GM19023 (cell line): Measurements from ENCODE around the gene SRPK1.
"Not testable (repeated sequence)": the region's sequence is repeated elsewhere in the genome, so short reads cannot be mapped to it uniquely, and the experiment has no call there.

Source experiments
- ATAC-seq: cut with Tn5 transposase; IDR thresholded peaks from one replicate; pipeline ENCODE4 v1.9.1; 2021; ENCODE audit warnings: mild to moderate bottlenecking, moderate library complexity; ENCODE audit not compliant: unreplicated experiment

The SRPK1 gene

DNA sequence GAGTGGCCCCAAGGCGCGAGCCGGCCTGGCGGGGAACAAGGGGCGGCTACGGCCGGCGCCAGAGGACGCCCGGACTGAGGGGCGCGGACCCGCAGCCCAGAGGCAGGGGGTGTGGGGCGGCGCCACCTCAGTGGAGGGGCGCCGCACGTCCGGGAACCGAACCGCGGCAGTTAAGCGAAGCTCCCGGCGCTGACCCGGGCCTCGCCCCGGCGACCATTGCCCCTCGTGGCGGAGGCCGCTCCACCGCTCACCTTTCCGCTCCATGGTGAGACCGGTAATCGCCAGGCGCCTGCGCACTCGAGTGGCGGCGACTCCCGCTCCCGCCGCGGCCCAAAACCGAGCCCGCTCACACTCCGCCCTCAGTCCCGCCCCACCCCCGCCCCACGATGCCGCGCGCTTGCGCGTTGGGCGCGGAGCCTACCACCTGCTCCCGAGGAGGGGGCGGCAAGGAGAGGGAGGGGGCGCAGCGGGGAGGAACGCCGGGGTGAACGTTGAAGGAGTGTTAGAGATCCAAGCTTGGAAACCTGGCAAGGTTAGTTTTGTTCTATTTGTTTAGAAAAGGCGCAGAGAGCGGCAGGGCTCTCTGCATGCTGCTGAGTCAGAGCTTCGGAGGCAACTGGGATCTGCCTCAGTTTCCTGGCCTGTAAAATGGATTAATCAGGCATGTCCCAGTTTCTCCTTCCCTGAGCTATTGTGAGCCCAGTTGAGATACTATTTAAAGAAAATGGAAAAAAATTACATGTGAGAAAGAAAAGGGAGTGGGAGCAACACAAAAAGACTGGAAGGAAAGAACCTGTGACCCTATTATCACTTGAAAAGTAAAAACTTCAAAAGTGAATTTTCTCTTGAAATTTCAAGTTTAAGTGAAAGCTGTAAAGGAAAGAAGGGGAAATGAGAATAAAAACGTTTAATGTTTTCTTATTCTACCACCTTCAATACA lies at the start of gene SRPK1:
SRPK1 (minus strand) TSS at position 306 of the 940 bp plus-strand sequence; CDS start at position 264, 42 bp downstream.
- ATAC-seq, result peak; percentile 76

DNA sequence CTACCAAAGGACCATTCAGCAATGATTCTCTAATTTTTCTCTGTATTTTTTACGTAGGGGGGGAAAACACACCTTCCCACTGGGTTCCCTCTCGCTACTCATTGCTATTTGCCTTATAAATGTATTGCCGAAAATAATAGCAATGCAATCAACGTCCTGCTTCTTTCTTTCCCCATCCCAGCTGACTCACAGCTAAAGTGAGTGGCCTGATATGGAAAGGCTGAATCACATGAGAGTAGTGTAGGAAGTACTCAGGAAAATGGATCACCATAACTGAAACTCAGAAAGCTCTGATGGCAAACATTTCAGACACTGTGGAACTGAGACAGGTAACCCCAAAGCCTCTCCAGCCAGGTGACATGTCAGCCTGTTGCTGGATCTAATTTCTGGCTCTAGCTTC lies 49.3 kb upstream of the SRPK1 start:
- ATAC-seq, result no peak

DNA sequence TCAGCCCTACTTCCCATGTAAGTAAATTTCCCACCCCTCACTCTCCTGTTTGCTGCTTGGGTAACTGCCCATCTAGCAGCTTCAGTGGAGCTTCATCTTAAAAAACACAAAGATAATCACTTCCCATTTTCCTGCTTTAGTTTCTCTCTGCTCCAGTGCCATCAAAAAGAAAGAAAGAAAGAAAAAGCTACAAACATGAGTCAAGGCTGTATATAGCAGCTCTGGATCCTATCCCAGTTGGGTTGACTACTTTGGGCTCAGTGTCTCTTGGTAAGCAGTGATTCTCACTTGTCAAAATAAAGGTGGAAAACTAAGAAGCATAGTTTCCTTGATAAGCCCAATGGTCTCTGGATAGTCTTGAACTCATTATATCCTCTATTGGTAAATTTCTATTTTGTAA lies 48.7 kb upstream of the SRPK1 start:
- ATAC-seq, result no peak

DNA sequence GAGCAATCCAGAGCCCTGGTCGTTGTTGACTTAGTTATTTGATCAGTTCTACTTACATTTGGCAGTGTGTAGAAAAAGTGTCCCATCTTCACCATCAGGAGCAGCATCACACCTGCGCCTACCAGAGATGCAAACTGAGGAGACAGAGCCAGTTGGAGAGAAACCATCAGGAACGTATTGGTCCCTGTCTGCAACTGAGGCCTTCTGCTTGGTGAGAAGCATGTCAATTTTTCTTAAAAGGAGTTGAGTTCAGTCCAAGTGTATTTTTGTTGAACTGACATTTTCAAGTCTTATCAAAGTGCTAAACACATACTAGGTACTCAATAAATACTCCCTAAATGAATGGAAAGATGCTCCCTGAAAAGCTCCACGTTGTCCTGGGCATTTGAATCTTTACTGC lies 47.9 kb upstream of the SRPK1 start:
- ATAC-seq, result no peak

DNA sequence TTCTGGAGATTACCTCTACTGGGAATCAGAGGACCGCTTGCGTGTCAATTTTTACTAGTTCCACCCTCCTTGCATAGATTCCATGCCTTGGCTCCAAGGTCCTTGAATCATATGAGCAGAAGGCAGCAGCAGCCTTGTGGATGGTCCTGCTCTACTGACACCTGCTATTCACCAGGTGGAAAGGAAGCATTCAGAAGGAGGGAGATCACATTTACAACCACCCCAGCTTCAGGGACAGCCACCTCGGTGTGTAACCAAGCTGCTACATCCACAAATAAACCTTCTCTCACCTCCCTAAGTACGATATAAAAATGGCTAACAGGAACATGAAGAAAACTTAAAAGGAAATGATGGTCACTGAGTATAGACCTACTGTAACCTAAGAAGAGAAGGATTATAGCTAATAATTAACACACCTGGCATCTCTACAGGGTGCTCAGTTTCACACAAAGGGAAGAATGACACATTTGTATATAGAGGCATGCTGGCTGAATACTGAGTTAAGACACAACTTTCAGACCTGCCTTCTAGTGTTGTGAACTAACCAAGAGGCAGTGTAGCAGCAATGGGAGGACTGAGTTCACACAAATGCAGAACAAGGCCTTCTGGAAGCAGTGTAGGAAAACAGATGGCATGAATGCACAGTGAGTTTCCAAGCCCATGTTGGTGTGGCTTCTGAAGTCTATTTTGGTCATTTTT lies 46.3 kb upstream of the SRPK1 start:
- ATAC-seq, result no peak

DNA sequence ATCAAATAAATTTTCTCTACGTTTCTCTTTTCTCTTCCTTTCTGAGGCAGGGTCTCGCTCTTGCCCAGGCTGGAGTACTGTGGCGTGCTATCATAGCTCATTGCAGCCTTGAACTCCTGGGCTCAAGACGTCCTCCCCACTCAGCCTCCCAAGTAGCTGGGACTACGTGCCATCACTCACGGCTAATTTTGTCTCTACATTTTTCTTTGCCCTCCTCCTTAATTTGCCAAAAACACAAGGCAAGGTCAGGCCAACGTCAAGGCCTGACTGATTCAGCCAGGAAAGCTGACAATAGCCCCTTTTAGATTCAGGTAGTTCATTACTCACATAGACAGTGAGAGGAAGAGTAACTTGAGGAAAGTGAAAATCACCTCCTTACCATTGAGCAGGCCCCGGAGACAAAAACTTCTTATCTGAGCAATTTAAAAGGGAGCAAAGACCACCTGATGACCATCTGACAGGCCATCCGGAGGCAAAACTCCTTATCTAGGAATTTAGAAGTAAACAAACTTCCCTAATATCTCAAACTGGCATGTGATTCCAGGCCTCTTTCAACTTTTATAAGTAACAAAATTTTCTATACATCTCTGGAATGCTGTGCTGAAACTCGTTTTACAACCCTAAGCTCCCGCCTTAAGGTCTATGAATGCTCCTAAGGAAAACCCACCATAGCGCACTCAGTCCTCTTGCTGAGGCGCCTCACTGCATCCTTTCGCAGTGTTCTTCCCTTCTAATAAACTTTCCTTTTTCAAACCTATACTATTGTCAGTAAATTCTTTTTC lies 42.1 kb upstream of the SRPK1 start:
- ATAC-seq, result no peak

DNA sequence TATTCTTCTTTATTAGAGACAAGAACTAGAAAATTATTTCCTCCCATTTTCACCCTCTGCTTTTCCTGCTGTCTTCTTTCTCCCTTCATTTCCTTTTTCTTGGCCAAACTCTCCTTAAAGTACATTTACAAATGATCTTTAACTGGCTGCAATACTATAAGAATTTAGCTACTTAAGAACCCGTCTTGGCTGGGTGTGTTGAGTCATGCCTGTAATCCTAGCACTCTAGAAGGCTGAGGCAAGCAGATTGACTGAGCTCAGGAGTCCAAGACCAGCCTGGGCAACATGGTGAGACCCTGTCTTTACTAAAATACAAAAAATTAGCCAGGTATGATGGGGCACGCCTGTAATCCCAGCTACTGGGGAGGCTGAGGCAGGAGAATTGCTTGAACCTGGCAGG lies 39.3 kb upstream of the SRPK1 start:
- no peak for ATAC-seq

DNA sequence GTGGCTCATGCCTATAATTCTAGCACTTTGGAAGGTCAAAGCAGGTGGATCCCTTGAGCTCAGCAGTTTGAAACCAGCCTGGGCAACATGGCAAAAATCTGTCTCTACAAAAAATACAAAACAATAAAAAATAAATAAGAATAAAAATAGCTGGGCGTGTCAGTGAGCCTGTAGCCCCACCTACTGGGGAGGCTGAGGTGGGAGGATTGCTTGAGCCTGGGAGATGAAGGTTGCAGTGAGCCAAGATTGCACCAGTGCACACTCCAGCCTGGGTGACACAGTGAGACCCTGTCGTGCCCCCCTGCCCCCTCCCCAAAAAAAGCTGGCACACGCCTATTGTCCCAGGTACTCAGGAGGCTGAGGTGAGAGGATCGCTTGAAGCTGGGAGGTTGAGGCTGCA lies 35.1 kb upstream of the SRPK1 start:
- no peak for ATAC-seq

DNA sequence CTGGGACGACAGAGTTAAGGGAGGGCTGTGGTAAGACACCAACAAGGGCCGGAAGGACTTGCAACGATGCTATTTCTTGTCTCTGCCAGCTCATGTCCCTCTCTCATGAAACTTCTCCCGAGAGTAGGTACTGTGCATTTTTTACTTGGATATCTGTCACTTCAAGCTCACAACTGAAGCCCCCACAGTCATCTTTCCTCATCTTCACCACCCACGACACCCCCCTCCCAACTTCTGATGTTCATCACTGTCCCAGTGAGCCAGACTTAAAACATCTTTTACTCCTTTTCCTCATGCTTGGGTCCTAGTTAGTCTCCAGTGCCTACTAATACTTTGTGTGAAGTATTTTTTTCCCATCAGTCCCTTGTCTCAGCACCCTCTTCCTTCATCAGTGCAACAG lies 34.6 kb upstream of the SRPK1 start:
- no peak for ATAC-seq

DNA sequence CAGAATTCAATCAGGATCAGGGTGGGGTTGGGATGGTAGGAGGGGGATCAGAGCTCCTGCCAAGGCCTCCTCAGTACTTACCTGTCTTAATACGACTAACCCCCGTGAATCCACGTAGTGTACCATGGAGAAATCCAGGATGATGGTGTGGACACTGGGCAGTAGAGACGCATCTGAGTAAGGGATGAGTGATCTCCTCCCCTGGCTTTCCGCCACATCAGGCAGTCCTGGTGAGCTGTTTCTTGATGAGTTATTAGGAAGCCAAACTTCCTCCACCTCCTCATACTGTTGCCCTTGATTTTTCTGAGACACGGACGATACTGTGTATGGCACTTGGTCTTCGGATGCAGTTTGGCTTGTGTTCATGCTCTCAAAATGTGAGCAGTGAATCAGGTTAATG lies 34.2 kb upstream of the SRPK1 start:
- no peak for ATAC-seq

DNA sequence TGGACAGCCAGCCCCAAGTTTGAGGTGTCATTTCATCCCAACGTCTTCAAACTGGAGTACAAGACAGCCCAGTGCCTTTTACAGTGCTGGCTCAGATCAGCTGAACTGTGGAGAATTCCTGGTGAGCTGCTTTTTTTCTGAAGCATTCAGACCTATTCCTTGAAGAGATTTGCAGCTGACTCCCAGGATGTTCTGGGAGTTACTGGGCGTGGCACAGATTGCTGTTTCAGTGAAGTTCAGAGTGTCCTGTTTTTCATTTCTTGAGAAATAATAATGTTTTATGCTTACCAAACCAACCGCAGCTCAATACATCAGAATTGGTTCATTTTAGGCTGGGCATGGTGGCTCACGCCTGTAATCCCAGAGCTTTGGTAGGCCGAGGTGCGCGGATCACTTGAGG lies 33.4 kb upstream of the SRPK1 start:
- no peak for ATAC-seq

DNA sequence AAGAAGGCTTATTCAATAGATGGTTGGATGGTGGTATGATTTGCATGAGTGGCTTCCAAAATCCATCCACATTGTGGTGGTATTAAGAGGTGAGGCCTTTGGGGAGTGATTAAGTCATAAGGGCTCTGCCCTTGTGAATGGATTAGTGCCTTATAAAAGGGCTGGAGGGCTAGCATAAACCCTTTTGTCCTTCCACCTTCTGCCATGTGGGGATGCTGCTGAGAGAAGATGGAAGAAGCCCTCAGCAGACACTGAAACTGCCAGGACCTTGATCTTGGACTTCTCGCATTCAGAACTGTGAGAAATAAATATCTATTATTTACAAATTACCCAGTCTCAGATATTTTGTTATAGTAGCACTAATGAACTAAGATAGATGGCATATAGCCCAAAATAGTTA lies 27.8 kb upstream of the SRPK1 start:
- ATAC-seq, result no peak

DNA sequence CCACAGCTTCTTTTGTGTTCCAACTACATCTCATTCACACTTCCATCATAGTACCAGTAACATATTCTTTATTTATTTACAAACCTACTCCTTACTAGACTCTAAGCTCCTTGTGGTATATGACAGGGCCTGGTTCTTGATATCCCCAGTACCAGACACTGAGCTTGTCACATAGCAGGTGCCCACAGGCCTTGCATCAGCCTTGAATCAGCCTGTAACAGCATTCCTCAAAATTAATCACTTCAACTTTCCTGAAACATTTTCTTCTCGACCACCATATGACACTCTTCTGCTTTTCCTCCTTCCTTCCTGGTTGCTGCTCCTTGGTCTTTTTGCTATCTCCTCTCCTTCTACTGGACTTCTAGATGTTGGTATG lies 24.7 kb upstream of the SRPK1 start:
- ATAC-seq, result no peak

DNA sequence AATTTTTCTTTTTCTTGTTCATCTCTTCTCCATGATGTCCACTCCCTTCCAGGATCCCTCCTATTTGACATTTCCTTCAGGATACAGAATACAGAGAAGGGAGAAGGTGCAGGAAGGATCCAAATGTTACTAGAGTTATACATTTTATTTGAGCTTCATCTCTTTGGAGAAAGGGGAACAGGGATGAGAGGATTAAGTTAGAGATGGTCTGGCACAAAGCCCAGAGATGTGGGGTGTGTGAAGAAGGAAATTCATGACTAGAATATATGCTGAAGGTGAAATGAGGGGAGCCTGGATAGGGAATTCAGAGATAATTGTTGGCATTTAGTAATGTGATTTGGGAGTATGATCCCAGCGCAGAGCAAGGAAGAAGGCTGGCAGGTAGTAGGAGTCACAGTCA lies 22.5 kb upstream of the SRPK1 start:
- ATAC-seq, result no peak

DNA sequence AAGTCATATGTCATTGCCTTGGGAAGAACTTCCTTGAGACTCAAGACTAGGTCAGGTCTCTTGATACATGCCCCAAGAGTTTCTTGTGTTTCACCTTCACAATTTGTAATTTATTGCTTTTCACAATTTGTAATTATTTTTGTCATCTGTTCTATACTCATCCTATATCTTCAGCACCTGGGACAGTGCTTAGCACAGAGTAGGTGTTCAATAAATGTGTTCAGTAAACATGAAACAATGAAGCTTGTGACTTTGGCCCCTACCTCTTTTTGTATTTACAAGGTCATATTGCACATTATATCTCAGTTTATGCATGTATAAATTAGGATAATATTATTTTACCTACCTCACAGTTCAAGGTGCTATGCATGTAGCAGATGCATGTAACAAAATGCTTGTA lies 21.5 kb upstream of the SRPK1 start:
- ATAC-seq, result no peak

DNA sequence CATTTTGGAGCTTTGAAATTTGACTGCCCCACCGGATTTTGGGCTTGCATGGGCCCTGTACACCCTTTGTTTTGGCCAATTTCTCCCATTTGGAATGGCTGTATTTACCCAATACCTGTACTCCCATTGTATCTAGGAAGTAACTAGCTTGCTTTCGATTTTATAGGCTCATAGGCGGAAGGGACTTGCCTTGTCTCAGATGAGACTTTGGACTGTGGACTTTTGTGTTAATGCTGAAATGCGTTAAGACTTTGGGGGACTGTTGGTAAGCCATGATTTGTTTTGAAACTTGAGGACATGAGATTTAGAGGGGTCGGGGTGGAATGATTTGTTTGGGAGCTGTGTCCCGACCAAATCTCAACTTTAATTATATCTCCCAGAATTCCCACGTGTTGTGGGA lies 20.3 kb upstream of the SRPK1 start:
- not testable (repeated sequence) for ATAC-seq

DNA sequence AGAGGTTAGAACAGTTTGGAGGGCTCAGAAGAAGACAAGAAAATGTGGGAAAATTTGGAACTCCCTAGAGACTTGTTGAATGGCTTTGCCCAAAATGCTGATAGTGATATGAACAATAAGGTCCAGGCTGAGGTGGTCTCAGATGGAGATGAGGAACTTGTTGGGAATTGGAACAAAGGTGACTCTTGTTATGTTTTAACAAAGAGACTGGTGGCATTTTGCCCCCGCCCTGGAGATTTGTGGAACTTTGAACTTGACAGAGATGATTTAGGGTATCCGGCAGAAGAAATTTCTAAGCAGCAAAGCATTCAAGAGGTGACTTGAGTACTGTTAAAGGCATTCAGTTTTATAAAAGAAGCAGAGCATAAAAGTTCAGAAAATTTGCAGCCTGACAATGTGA lies 19.1 kb upstream of the SRPK1 start:
- ATAC-seq, result not testable (repeated sequence)

DNA sequence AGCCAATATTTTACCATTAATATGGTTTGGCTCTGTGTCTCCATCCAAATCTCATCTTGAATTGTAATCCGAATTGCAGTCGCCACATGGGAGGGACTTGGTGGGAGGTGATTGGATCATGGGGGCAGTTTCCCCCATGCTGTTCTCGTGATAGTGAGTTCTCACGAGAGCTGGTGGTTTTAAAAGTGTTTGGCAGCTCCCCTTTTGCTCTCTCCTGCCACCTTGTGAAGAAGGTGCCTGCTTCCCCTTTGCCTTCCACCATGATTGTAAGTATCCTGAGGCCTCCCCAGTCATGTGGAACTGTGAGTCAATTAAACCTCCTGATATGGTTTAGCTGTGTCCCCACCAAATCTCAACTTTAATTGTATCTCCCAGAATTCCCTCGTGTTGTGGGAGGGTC lies 18.4 kb upstream of the SRPK1 start:
- not testable (repeated sequence) for ATAC-seq

DNA sequence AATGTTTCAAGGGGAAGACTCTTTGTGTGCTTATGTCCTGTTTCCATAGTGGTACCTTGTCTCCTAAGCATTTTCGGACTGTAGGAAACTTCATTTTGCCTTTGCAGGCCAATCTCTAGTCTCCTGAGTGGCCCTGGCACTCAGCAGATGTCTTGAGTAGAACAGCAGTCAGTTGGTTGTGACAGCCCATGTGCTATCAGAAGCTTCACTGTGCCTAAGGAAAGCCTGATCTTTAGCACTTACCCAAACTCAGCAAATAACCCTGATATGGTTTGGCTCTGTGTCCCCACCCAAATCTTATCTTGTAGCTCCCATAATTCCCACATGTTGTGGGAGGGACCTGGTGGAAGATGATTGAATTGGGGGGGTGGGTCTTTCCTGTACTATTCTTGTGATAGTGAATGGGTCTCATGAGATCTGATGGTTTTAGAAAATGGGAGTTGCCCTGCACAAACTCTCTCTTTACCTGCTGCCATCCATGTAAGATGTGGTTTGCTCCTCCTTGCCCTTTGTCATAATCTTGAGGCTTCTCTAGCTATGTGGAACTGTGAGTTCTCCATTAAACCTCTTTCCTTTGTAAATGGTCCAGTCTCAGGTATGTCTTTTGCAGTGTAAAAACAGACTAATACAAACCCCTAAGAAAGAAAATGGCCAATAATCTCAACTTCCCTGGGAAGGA lies 15.9 kb upstream of the SRPK1 start:
- ATAC-seq, result no peak

DNA sequence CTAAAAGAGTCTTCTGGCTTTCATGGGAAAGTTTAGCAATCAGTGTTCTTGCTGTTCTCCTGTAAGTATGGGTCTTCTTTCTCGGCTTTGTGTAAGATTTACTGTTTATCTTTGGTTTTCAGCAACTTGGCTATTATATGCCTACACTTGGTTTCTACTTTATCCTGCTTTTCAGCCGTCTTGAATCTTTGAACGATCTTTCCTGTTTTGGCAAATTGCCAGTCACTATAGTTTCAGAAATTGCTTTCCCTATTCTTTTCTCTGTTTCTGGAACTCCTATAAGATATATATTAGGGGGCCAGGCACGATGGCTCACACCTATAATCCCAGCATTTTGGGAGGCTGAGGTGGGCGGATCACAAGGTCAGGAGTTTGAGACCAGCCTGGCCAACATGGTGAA lies 14.6 kb upstream of the SRPK1 start:
- no peak for ATAC-seq

DNA sequence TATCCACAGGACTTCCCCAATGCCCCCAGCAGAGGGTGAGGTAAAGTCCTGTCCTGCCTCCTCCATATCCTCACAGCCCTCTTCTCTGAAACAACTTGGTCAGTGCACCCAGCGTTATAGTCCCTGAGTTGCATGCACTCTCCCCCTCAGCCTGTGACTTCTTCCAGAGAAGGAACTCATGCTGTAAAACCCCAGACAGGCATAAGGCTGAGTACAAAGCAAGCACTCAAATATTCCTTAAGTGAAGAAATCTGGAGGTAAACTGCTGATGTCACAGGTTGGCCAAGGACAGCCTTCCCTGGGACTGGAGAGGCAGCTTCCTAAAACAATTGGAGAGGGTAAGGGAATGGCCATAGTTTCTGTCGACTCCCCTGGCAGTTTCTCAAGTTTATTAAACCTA lies 12.9 kb upstream of the SRPK1 start:
- no peak for ATAC-seq
